ENCODE measurements around the gene KRTAP5-3. TPM values are rescaled to one million over a fixed set of nuclear protein-coding genes. Genes with fewer than 3 reads are reported as not detected.

The KRTAP5-3 gene
- total RNA-seq, 1 experiment from 2014 or later = not detected

DNA sequence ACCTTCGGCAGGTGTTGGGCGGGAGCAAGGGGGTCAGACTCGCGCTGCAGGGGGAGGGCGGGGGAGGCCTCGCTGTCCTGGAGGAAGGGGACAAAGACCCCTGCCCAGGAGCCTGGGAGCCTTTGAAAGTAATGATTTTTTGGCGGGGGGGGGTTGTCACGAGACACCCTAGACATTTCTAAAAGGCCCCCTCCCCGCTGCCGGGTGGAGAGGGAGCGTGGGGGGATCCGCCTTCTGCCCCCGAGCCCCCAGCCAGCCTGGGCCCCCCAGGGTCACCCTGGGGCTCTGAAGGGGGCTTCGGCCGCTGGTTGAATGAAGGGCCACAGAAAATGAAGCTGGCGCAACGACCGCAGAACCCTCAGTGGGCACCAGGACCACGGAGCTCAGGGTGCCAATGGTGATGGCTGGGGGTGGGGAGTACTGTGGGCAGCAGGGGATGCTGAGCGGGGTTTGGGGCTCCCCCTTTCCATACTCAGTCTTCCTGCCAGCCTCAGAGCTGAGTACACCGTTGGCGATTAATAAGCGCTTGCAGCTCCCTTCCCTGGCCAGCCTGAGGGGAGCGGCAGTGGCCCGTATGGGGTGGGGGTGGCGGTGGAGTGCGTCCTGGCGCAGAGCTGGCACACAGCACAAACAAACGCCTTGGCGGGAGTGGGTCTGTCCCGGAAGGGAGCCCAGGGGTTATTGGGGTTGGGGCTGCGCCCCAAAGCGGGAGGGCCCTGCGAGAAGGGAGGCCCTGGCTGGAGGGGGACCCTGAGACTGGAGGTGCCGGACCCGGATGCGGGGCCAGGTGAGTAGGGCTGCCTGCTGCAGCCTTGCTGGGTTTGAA, 35.0 kb downstream of the KRTAP5-3 start:
- Histone ChIP-seq H3K79me2 (ENCODE audit: insufficient read depth, low read length) (no peaks in the 10 kb centered on the region), H2AFZ (ENCODE audit: low read length) (no peak overlapping the region), H3K27ac (ENCODE audit: insufficient read length, low read depth, low read length) (no peak overlapping the region), H3K23me2 (ENCODE audit: insufficient read length, low read depth, low read length, poor library complexity, severe bottlenecking) (peaks cover 22% of the 10 kb centered on the region), H3T11ph (ENCODE audit: low read length) (no peak overlapping the region), H2AK5ac (ENCODE audit: insufficient read length, low read length) (no peak overlapping the region), H2BK5ac (ENCODE audit: insufficient read length, low read length) (no peak overlapping the region), H3K27me3 (ENCODE audit: insufficient read depth, low read length) (peaks cover 19% of the 10 kb centered on the region), H2BK20ac (ENCODE audit: low read depth, low read length, poor library complexity, severe bottlenecking) (no peak overlapping the region), H3K56ac (ENCODE audit: insufficient read length, low read depth, low read length) (no peak overlapping the region), H3K4me1 (ENCODE audit: insufficient read depth, low read length) (no peaks in the 10 kb centered on the region), H2BK15ac (ENCODE audit: low read depth, low read length) (no peak overlapping the region), H3K4ac (ENCODE audit: low read depth, low read length) (no peak overlapping the region), H3K23ac (ENCODE audit: insufficient read length, low read depth, low read length) (no peak overlapping the region), H3K9me3 (ENCODE audit: control insufficient read depth, low read depth, low read length) (no peaks in the 10 kb centered on the region), H3K79me1 (ENCODE audit: insufficient read depth, low read depth, low read length, poor library complexity, severe bottlenecking) (no peaks in the 10 kb centered on the region), H4K91ac (ENCODE audit: insufficient read length, low read depth, low read length) (no peak overlapping the region), H3K4me2 (ENCODE audit: insufficient read depth, insufficient read length, low read length) (peak overlapping the region; percentile 54), H4K5ac (ENCODE audit: insufficient read length, low read depth, low read length) (no peak overlapping the region), H3K9ac (ENCODE audit: extremely low read depth, insufficient read length, low read length) (no peak overlapping the region), H2BK120ac (ENCODE audit: low read depth, low read length, poor library complexity, severe bottlenecking) (no peak overlapping the region), H3K18ac (ENCODE audit: insufficient read length, low read depth, low read length) (peak overlapping the region; percentile 66), H2BK12ac (ENCODE audit: insufficient read length, low read depth, low read length) (no peak overlapping the region), H3K14ac (ENCODE audit: insufficient read depth, low read length) (no peak overlapping the region), H4K20me1 (ENCODE audit: control insufficient read depth, insufficient read depth, insufficient read length) (no peaks in the 10 kb centered on the region), H4K8ac (replicated peaks; ENCODE audit: insufficient read length, low read depth, low read length) (no peak overlapping the region)
- DNase-seq = no peak
- TF ChIP-seq, protein P1, sequence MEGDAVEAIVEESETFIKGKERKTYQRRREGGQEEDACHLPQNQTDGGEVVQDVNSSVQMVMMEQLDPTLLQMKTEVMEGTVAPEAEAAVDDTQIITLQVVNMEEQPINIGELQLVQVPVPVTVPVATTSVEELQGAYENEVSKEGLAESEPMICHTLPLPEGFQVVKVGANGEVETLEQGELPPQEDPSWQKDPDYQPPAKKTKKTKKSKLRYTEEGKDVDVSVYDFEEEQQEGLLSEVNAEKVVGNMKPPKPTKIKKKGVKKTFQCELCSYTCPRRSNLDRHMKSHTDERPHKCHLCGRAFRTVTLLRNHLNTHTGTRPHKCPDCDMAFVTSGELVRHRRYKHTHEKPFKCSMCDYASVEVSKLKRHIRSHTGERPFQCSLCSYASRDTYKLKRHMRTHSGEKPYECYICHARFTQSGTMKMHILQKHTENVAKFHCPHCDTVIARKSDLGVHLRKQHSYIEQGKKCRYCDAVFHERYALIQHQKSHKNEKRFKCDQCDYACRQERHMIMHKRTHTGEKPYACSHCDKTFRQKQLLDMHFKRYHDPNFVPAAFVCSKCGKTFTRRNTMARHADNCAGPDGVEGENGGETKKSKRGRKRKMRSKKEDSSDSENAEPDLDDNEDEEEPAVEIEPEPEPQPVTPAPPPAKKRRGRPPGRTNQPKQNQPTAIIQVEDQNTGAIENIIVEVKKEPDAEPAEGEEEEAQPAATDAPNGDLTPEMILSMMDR (conservative IDR thresholded peaks at IDR 0.05) = no peak
- H3K4me1 Mint-ChIP-seq = peaks cover 17 to 31% of the 10 kb centered on the region in 2 experiments
- no CpG with 5 or more reads among the region's 37 CpGs for WGBS (ENCODE audit: extremely low coverage, insufficient read length, low lambda C conversion rate)
- peak overlapping the region; percentile 41 to 63; a peak in 4 of 5 replicates for H3K4me3 Mint-ChIP-seq
- H3K27me3 Mint-ChIP-seq (ENCODE audit: low read depth) = peaks cover 79% of the 10 kb centered on the region
- H3K36me3 Mint-ChIP-seq (ENCODE audit: insufficient read depth in 1 of 3, low read depth in 3 of 3) = peaks cover 0 to 3% (median 0%) of the 10 kb centered on the region in 3 experiments; a peak in 3 of 7 replicates
- H3K9me3 Mint-ChIP-seq = peaks cover 3% of the 10 kb centered on the region in 2 experiments
- no peak overlapping the region for H3K27ac Mint-ChIP-seq
